Central memory CD8-positive, alpha-beta T cell (primary cell): ENCODE measurements around the gene LOXL3.

Experiments
- ATAC-seq: fragments of 150-1000 bp; cut with Tn5 transposase; replicated peaks from 2 replicates; pipeline ENCODE4 v1.10.0; 2022; ENCODE audit warnings: mild to moderate bottlenecking, moderate FRiP score, moderate number of reproducible peaks; ENCODE audit not compliant: poor library complexity, severe bottlenecking; ENCODE audit errors: extremely low read depth
- DNase-seq, 2 donors: peaks; one replicate each; pipeline ENCODE4 v3.0.0; 2021; ENCODE audit warnings: low spot score in 2 of 2
- H3K27ac Mint-ChIP-seq: one replicate; pipeline ENCODE4 v1.8.0; 2022; ENCODE audit warnings: low read depth, mild to moderate bottlenecking, moderate library complexity, mixed read lengths
- H3K27me3 Mint-ChIP-seq: one replicate; pipeline ENCODE4 v1.8.0; 2022; ENCODE audit warnings: mixed read lengths
- H3K36me3 Mint-ChIP-seq: one replicate; pipeline ENCODE4 v1.8.0; 2022; ENCODE audit warnings: mild to moderate bottlenecking, moderate library complexity, mixed read lengths; ENCODE audit not compliant: insufficient read depth
- H3K4me1 Mint-ChIP-seq: one replicate; pipeline ENCODE4 v1.8.0; 2022; ENCODE audit warnings: mixed read lengths
- H3K4me3 Mint-ChIP-seq: one replicate; pipeline ENCODE4 v1.8.0; 2022; ENCODE audit warnings: mild to moderate bottlenecking, moderate library complexity, mixed read lengths
- H3K9me3 Mint-ChIP-seq: one replicate; pipeline ENCODE4 v1.8.0; 2022; ENCODE audit warnings: mixed read lengths

Gene LOXL3

GRCh38 chr2:74501335-74502071, 52.2 kb downstream of the LOXL3 start:
- no peaks in the 10 kb centered on the region for H3K9me3 Mint-ChIP-seq
- H3K27ac Mint-ChIP-seq: no peak overlapping the region
- H3K27me3 Mint-ChIP-seq: peaks cover 40% of the 10 kb centered on the region
- ATAC-seq (no peak), DNase-seq (no peak)
- H3K4me1 Mint-ChIP-seq: peaks cover 55% of the 10 kb centered on the region
- peak overlapping the region; percentile 44 for H3K4me3 Mint-ChIP-seq
- peaks cover 15% of the 10 kb centered on the region for H3K36me3 Mint-ChIP-seq

- H3K27me3 Mint-ChIP-seq: peaks cover 40% of the 10 kb centered on the region
These were observed 53.2 kb downstream of the LOXL3 start for GRCh38 chr2:74500578-74500946.

GRCh38 chr2:74499940-74500577, 53.7 kb downstream of the LOXL3 start:
- ATAC-seq (no peak), DNase-seq (no peak)
- H3K9me3 Mint-ChIP-seq: no peaks in the 10 kb centered on the region
- peaks cover 40% of the 10 kb centered on the region for H3K27me3 Mint-ChIP-seq
- H3K4me1 Mint-ChIP-seq: peaks cover 50% of the 10 kb centered on the region
- H3K36me3 Mint-ChIP-seq: peaks cover 9% of the 10 kb centered on the region
- H3K27ac Mint-ChIP-seq: no peak overlapping the region
- H3K4me3 Mint-ChIP-seq: no peak overlapping the region

More at GRCh38 chr2:74500578-74500946, 53.2 kb downstream of the LOXL3 start:
- DNase-seq: no peak
- no peak overlapping the region for H3K27ac Mint-ChIP-seq
- no peaks in the 10 kb centered on the region for H3K9me3 Mint-ChIP-seq
- peaks cover 53% of the 10 kb centered on the region for H3K4me1 Mint-ChIP-seq
- peaks cover 10% of the 10 kb centered on the region for H3K36me3 Mint-ChIP-seq
- no peak for ATAC-seq
- no peak overlapping the region for H3K4me3 Mint-ChIP-seq

- DNase-seq (no peak), ATAC-seq (no peak)
- Mint-ChIP-seq H3K27ac (peak within 1 kb of the TSS; percentile 79), H3K27me3 (peaks cover 37% of the 10 kb centered on the region), H3K36me3 (peaks cover 7% of the 10 kb centered on the region), H3K4me3 (peak within 1 kb of the TSS; percentile 81), H3K4me1 (peaks cover 43% of the 10 kb centered on the region), H3K9me3 (no peaks in the 10 kb centered on the region)
These were observed 54.3 kb downstream of the LOXL3 start, which contains the start of gene LBX2 for GRCh38 chr2:74499267-74499939. LBX2 (minus strand) TSS chr2:74499603; CDS start chr2:74499537, 66 bp downstream.

- peak overlapping the region; percentile 81 for H3K4me3 Mint-ChIP-seq
- H3K9me3 Mint-ChIP-seq: no peaks in the 10 kb centered on the region
- ATAC-seq (peak; percentile 41), DNase-seq (no peak)
- H3K27ac Mint-ChIP-seq: peak overlapping the region; percentile 79
- peaks cover 12% of the 10 kb centered on the region for H3K36me3 Mint-ChIP-seq
- peaks cover 30% of the 10 kb centered on the region for H3K27me3 Mint-ChIP-seq
- H3K4me1 Mint-ChIP-seq: peaks cover 37% of the 10 kb centered on the region
These were observed 55.1 kb downstream of the LOXL3 start for GRCh38 chr2:74498500-74499266.

GRCh38 chr2:74497777-74498499, 55.8 kb downstream of the LOXL3 start:
- no peak for DNase-seq
- peaks cover 30% of the 10 kb centered on the region for H3K27me3 Mint-ChIP-seq
- peak; percentile 53 for ATAC-seq
- H3K9me3 Mint-ChIP-seq: no peaks in the 10 kb centered on the region
- H3K36me3 Mint-ChIP-seq: peaks cover 16% of the 10 kb centered on the region
- peak overlapping the region; percentile 81 for H3K4me3 Mint-ChIP-seq
- peak overlapping the region; percentile 79 for H3K27ac Mint-ChIP-seq
- peaks cover 31% of the 10 kb centered on the region for H3K4me1 Mint-ChIP-seq

- no peak for ATAC-seq
- H3K27ac Mint-ChIP-seq: no peak overlapping the region
- peaks cover 26% of the 10 kb centered on the region for H3K4me1 Mint-ChIP-seq
- H3K36me3 Mint-ChIP-seq: peaks cover 17% of the 10 kb centered on the region
- H3K9me3 Mint-ChIP-seq: no peaks in the 10 kb centered on the region
- DNase-seq: no peak
- H3K4me3 Mint-ChIP-seq: peak overlapping the region; percentile 81
- H3K27me3 Mint-ChIP-seq: peaks cover 28% of the 10 kb centered on the region
These were observed 56.6 kb downstream of the LOXL3 start for GRCh38 chr2:74496997-74497776.

GRCh38 chr2:74495440-74495839, 58.3 kb downstream of the LOXL3 start:
- no peak overlapping the region for H3K27ac Mint-ChIP-seq
- H3K36me3 Mint-ChIP-seq: peaks cover 24% of the 10 kb centered on the region
- peaks cover 16% of the 10 kb centered on the region for H3K27me3 Mint-ChIP-seq
- H3K9me3 Mint-ChIP-seq: no peaks in the 10 kb centered on the region
- H3K4me3 Mint-ChIP-seq: no peak overlapping the region
- H3K4me1 Mint-ChIP-seq: peaks cover 16% of the 10 kb centered on the region
- ATAC-seq (no peak), DNase-seq (no peak)

GRCh38 chr2:74493546-74493945, 60.2 kb downstream of the LOXL3 start:
- ATAC-seq: no peak
- H3K9me3 Mint-ChIP-seq: no peaks in the 10 kb centered on the region
- peaks cover 15% of the 10 kb centered on the region for H3K4me1 Mint-ChIP-seq
- peaks cover 24% of the 10 kb centered on the region for H3K36me3 Mint-ChIP-seq
- no peak overlapping the region for H3K27ac Mint-ChIP-seq
- peaks cover 7% of the 10 kb centered on the region for H3K27me3 Mint-ChIP-seq
- no peak overlapping the region for H3K4me3 Mint-ChIP-seq
- no peak for DNase-seq

GRCh38 chr2:74491648-74492544, 61.8 kb downstream of the LOXL3 start:
- H3K4me1 Mint-ChIP-seq: peaks cover 8% of the 10 kb centered on the region
- H3K27ac Mint-ChIP-seq: no peak overlapping the region
- H3K27me3 Mint-ChIP-seq: no peaks in the 10 kb centered on the region
- no peaks in the 10 kb centered on the region for H3K9me3 Mint-ChIP-seq
- H3K36me3 Mint-ChIP-seq: peaks cover 22% of the 10 kb centered on the region
- no peak for DNase-seq
- no peak for ATAC-seq
- H3K4me3 Mint-ChIP-seq: no peak overlapping the region
